H54 (cell line): Measurements from ENCODE around the gene ARL8A.

ENCODE experiments used
- DNase-seq: peaks from one replicate; pipeline ENCODE4 v3.0.0; 2011; ENCODE audit warnings: low spot score, mixed read lengths; ENCODE audit not compliant: insufficient read length
- FAIRE-seq: peaks from 3 replicates; lab custom pipeline; 2011; peaks lifted over from hg19 to GRCh38; lab: Jason Lieb, UNC
- POLR2A ChIP-seq: IDR thresholded peaks from 2 replicates; pipeline ENCODE4 v1.6.1; 2011; ENCODE audit warnings: low read depth, mild to moderate bottlenecking, low read length

Gene ARL8A

DNA sequence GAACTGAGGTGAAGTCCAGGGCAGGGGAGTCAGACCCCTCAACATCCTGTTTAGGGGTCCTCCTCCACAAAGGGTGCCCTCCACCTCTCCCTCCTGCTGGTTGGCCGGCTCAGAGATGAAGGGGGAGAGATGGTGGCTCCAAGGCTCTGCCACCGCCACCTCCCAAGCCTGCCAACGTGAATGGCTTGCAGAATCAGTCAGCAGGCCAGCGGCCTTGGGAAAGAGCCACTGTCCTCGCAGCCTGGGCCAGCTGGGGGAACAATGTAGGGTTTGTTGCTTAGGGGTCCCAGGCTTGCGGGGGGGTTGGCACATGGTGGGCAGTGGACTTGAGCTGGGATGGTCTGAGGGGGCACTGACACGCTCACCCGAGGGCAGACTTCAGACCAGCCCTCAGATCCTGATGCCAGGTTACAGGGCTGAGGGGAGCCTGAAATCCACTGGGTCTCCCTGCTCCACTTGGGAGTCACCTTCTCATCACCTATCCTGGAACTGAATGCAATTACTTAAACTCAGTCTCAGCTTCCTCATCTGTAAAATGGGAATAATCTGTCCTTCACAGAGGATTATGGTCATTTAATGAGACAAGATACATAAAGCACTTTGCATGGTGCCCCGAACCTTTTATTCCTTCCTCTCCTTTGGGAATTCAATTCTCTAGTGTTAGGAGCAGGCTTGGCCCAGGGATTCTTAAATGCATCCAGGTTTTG, 13.6 kb downstream of the ARL8A start:
- DNase-seq: no peak
- FAIRE-seq: no peak
- TF ChIP-seq POLR2A: no peak

DNA sequence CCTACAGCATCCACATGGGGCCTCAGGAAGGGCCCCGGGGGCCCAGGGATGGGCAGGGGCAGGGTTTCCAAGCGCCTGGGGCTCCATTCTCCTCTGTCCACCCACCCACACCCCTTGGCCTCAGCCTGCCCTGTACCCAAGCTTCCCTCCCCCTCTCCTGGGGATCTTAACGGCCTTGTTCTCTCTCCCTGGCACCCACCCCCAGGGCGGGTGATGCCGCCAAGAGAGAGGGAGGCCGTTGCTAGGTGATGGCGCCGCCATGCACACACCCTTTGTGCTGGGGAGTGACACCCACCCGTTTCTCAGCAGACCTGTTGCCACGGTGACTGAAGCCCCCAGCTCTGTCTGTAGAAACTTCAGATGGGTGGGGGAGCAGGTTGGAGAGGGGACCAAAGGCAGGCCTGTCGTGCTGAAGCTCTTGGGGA, 14.2 kb downstream of the ARL8A start:
- no peak for TF ChIP-seq POLR2A
- DNase-seq (no peak), FAIRE-seq (no peak)

DNA sequence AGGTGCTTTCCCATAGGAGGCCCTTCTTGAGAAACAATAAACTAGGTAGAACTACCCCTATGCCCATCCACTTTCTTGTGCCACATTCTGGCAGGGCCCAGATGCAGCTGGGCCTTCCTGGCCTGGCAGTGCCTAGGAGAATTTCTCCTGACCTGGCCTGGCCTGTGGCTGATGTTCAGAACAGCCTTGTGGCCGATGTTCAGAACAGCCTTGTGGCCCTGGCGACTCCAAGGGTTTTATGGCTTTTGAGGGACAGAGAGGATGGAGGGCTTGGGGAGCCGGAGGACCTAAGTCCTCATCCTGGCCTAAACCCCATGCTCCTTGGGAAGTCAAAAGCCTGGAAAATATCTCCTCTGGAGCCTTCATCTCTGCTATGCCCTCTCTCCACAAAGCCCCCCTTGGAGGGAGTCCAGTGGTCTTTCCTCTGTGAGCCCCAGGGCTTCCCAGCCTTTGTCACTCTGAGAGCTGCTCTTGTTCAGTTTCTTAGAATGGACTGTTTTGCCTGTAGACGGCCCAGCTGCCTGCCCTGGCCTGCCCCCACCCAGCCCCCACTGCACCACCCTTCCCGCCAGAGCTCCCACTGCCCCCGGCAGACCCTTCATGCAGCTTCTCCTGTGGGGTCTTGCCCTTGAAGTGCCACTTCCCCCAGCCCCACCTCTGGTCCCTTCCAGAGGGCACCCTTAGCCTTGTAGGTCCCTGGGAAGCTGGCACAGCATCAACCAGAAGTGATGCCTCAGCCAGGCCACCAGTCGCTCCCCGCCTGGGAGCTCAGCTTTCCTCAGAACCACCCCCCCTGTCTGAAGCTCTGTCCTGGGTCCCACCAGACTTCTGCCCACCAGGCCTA, 14.9 kb downstream of the ARL8A start:
- TF ChIP-seq POLR2A: no peak
- DNase-seq: no peak
- no peak for FAIRE-seq

DNA sequence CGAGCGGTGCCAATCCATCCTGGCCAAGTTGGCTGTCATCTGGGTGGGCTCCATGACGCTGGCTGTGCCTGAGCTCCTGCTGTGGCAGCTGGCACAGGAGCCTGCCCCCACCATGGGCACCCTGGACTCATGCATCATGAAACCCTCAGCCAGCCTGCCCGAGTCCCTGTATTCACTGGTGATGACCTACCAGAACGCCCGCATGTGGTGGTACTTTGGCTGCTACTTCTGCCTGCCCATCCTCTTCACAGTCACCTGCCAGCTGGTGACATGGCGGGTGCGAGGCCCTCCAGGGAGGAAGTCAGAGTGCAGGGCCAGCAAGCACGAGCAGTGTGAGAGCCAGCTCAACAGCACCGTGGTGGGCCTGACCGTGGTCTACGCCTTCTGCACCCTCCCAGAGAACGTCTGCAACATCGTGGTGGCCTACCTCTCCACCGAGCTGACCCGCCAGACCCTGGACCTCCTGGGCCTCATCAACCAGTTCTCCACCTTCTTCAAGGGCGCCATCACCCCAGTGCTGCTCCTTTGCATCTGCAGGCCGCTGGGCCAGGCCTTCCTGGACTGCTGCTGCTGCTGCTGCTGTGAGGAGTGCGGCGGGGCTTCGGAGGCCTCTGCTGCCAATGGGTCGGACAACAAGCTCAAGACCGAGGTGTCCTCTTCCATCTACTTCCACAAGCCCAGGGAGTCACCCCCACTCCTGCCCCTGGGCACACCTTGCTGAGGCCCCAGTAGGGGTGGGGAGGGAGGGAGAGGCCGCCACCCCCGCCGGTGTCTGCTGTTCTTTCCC, 16.5 kb downstream of the ARL8A start:
- no peak for DNase-seq
- no peak for FAIRE-seq
- TF ChIP-seq POLR2A: no peak

DNA sequence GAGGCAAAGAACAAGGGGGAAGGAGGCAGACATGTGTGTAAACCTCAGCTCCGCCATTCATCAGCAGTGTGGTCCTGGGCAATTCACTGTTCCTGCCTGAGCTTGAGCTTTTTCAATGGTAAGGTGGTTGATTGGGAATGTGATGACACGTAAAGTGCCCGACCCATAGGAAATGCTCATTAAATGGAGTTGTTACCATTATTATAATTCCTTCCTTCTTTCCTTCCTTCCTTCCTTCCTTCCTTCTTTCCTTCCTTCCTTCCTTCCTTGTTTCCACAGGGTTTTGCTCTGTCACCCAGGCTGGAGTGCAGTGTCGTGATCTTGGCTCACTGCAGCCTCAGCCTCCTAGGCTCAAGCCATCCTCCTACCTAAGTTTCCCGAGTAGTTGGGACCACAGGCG, 17.5 kb downstream of the ARL8A start:
- FAIRE-seq (no peak), DNase-seq (no peak)
- no peak for TF ChIP-seq POLR2A

DNA sequence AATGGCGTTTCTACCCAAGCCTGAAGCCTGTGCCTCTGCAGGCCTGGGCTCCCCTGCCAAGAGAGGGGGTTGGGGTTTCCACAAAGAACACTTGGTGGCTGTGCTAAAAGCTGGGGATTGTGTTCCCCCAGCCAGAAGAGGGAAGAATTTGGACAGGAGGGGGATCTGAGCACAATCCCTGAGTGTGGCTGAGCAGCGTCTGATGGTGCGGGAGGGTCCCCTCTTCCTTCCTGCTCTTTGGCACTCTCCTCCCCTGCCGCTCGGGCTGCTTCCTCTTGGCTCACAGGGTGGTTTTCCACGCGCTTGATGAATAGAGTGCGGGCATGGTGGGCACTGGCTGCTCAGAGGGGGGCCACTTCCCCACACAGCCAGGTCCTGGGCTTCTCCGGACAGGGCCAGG, 18.1 kb downstream of the ARL8A start:
- DNase-seq (no peak), FAIRE-seq (no peak)

DNA sequence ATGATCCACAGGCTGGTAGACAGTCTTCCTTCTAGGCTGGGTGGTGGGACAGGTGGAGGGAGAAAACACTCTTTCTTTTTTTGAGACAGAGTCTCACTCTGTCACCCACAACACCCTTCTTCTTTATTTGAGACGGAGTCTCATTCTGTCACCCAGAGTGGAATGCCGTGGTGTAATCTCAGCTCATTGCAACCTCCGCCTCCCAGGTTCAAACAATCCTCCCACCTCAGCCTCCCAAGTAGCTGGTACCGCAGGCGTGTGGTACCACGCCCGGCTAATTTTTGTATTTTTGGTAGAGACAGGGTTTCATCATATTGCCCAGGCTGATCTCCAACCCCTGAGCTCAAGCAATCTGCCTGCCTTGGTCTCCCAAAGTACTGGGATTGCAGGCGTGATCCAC, 18.9 kb downstream of the ARL8A start:
- no peak for TF ChIP-seq POLR2A
- DNase-seq (no peak), FAIRE-seq (no peak)

More for the DNA sequence above, 18.1 kb downstream of the ARL8A start:
- no peak for TF ChIP-seq POLR2A

DNA sequence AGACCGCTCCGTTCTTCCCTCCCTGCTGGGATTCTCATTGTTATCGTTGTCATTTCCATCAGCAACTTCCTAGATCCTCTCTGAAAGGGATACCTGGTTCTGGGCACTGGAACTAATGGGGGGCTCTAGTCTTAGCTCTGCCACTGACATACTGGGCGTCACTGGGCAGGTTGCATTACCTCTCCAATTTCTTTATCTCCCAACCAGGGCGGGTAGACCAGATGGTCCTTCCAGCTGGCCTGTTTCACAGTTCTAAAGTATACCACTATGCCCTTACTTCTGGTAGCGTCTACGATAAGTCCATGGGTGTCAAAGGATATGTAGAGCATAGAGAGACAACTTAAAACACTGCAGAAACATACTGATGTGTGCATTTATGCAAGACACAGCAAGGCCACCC, 20.4 kb downstream of the ARL8A start:
- FAIRE-seq: no peak
- no peak for DNase-seq
- no peak for TF ChIP-seq POLR2A

DNA sequence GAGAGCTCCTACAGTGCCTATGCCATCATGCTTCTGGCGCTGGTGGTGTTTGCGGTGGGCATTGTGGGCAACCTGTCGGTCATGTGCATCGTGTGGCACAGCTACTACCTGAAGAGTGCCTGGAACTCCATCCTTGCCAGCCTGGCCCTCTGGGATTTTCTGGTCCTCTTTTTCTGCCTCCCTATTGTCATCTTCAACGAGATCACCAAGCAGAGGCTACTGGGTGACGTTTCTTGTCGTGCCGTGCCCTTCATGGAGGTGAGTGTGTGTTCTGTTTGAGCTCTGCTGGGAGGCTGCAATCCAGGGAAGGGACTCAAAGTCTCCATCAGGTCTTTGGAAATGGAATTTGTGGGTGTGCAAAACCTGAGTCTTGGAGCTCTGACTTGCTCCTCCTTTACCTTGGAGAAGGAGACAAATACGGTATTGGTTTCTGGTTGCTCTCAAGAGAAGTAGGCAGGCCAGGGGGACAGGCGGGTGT, 21.2 kb downstream of the ARL8A start:
- DNase-seq (no peak), FAIRE-seq (no peak)

DNA sequence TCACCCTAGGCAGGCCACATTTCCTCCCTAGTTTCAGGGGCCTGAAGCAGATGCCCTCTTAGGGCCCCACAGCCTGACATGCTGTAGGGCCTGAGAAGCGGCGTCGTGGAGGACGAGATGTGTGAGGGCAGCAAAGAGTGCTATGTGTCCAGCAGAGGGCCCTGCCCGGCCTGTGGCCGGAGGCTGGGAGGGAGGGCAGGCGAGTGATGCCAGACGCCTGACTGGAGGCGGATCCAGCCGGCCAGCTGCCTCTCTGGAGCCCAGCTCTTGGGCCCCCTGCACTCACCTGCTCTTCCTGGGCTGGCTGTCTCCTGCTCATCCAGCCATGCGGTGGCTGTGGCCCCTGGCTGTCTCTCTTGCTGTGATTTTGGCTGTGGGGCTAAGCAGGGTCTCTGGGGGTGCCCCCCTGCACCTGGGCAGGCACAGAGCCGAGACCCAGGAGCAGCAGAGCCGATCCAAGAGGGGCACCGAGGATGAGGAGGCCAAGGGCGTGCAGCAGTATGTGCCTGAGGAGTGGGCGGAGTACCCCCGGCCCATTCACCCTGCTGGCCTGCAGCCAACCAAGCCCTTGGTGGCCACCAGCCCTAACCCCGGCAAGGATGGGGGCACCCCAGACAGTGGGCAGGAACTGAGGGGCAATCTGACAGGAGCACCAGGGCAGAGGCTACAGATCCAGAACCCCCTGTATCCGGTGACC, 21.8 kb downstream of the ARL8A start, which contains the start of gene GPR37L1:
Gene GPR37L1, plus strand, starts transcription at position 279 of the 697 bp plus-strand sequence. Its CDS starts 47 bp downstream, at position 326.
- DNase-seq (peak; percentile 90), FAIRE-seq (no peak)
- no peak for TF ChIP-seq POLR2A

More for the DNA sequence above, 21.2 kb downstream of the ARL8A start:
- no peak for TF ChIP-seq POLR2A

DNA sequence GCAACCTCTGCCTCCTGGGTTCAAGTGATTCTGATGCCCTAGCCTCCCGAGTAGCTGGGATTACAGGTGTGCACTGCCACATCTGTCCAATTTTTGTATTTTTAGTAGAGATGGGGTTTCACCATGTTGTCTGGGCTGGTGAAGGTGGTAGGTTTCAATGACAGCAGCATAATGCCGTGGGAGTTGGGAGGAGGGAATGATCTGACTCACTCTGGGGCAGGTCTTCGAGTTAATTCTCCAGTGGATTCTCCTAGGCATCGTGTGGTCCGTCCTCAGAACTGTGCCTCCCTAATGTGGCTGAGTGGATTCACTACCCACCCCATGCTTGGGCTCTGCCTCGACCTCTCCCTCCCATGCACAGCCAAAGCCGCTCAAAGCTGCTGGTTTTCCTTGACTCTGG, 23.5 kb downstream of the ARL8A start:
- DNase-seq (no peak), FAIRE-seq (no peak)
- no peak for TF ChIP-seq POLR2A

DNA sequence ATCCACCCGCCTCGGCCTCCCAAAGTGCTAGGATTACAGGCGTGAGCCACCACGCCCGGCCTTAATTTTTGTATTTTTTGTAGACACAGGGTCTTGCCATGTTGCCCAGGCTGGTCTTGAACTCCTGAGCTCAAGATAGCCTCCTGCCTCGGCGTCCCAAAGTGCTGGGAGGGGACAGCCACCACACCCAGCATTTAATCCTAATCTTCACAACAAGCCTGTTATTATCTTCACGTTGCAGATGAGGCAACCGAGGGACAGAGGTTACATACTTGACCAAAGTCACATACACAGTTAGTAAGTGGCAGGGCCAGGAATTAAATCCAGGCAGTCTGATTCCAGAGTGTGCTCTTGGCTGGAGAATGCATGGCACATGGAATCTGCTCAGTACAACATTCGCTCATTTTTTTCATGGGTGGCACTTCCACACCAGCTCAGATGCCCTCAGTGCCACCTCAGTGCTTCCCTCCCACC, 26.6 kb downstream of the ARL8A start:
- DNase-seq (no peak), FAIRE-seq (no peak)
- TF ChIP-seq POLR2A: no peak

DNA sequence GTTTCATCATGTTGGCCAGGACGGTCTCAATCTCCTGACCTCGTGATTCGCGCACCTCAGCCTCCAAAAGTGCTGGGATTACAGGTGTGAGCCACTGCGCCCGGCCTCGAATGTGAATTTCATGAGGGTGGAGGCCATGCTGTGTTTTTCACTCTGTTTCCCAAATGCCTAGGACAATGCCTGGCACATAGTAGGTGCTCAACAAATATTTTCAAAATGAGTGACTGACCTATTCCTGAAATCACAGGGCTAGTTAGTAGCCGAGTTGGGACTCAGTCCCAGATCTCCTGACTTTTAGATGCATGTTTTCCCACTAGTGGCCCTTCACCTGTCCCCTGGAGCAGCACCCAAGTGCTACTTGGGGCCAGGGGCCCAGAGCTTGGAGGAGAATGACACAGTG, 28.2 kb downstream of the ARL8A start:
- no peak for FAIRE-seq
- DNase-seq: no peak
- no peak for TF ChIP-seq POLR2A
